Measurements from ENCODE around the gene CDH8. TPM values are rescaled to one million over a fixed set of nuclear protein-coding genes. Genes with fewer than 3 reads are reported as not detected.

Gene CDH8
- total RNA-seq, 2 experiments from 2014 or later, result not detected

GRCh38 chr16:62036802-62037135 is 531 bp upstream of the CDH8 start:
- BruUV-seq (replicated peaks), result no TSS peak
- Histone ChIP-seq H3K4me1 (ENCODE audit: insufficient read depth, low read length, poor library complexity, severe bottlenecking) (no peaks in the 10 kb centered on the region), H3K9me3 (ENCODE audit: low read length) (no peaks in the 10 kb centered on the region), H2AFZ (ENCODE audit: low read length) (no peak overlapping the region), H3K9me2 (ENCODE audit: insufficient read depth, low read length) (no peaks in the 10 kb centered on the region), H3K36me3 (ENCODE audit: insufficient read depth, low read length) (no peaks in the 10 kb centered on the region), H3K79me2 (ENCODE audit: insufficient read depth, low read depth, low read length) (no peaks in the 10 kb centered on the region), H4K20me1 (ENCODE audit: insufficient read depth, low read length) (no peaks in the 10 kb centered on the region), H3K4me3 (ENCODE audit: low read depth, low read length, poor library complexity, severe bottlenecking) (no peak overlapping the region), H3K4me2 (ENCODE audit: low read length) (no peak overlapping the region), H3K27ac (ENCODE audit: low read depth, low read length, poor library complexity, severe bottlenecking) (no peak overlapping the region)
- no peak for DNase-seq (ENCODE audit: low spot score)
- CTCF ChIA-PET (ENCODE audit: unreplicated experiment), result no interaction called here
- intact Hi-C loops (cut with micrococcal nuclease; ENCODE audit: unreplicated experiment), result no loop called here
- TF ChIP-seq CTCF (conservative IDR thresholded peaks at IDR 0.05; ENCODE audit: low read length), result no peak
- TF ChIP-seq EZH2phosphoT487 (IDR thresholded peaks at IDR 0.05; ENCODE audit: borderline replicate concordance, low read depth, low read length), result no peak
- POLR2A ChIA-PET, result no interaction called here

GRCh38 chr16:62035115-62036092 is 834 bp downstream of the CDH8 start:
- ChIA-PET CTCF (ENCODE audit: unreplicated experiment) (no interaction called here), POLR2A (no interaction called here)
- Histone ChIP-seq H3K79me2 (ENCODE audit: insufficient read depth, low read depth, low read length) (no peaks in the 10 kb centered on the region), H3K4me3 (ENCODE audit: low read depth, low read length, poor library complexity, severe bottlenecking) (no peak overlapping the region), H4K20me1 (ENCODE audit: insufficient read depth, low read length) (no peaks in the 10 kb centered on the region), H3K4me2 (ENCODE audit: low read length) (no peak overlapping the region), H3K9me2 (ENCODE audit: insufficient read depth, low read length) (no peaks in the 10 kb centered on the region), H3K36me3 (ENCODE audit: insufficient read depth, low read length) (no peaks in the 10 kb centered on the region), H3K27ac (ENCODE audit: low read depth, low read length, poor library complexity, severe bottlenecking) (no peak overlapping the region), H3K9me3 (ENCODE audit: low read length) (no peaks in the 10 kb centered on the region), H2AFZ (ENCODE audit: low read length) (no peak overlapping the region), H3K4me1 (ENCODE audit: insufficient read depth, low read length, poor library complexity, severe bottlenecking) (no peaks in the 10 kb centered on the region)
- intact Hi-C loops (cut with micrococcal nuclease; ENCODE audit: unreplicated experiment), result no loop called here
- no TSS peak for BruUV-seq (replicated peaks)
- no peak for DNase-seq (ENCODE audit: low spot score)
- TF ChIP-seq EZH2phosphoT487 (IDR thresholded peaks at IDR 0.05; ENCODE audit: borderline replicate concordance, low read depth, low read length) (no peak), CTCF (conservative IDR thresholded peaks at IDR 0.05; ENCODE audit: low read length) (no peak)
